ENCODE data around the gene ZNF462. TPM values are rescaled to one million over a fixed set of nuclear protein-coding genes. Genes with fewer than 3 reads are reported as not detected.

The ZNF462 gene
- total RNA-seq, 2 experiments from 2014 or later, result 1.1 to 1.3 TPM

DNA sequence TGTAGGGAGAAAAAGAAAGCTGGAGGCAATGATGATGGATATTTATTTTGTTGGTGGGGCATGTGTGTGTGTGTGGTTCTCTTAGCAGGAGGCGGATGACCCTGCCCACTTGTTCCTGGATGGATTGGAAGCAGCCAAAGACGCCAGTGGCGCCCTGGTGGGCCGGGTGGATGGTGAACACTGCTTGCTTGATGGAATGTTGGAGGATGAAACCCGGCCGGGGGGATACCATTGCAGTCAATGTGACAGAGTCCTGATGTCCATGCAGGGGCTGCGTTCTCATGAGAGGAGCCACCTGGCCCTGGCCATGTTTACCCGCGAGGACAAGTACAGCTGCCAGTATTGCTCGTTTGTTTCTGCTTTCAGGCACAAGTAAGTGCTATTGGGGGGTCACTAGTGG, 69.2 kb downstream of the ZNF462 start:
- intact Hi-C loops (cut with DNase I, micrococcal nuclease), result no loop called here
- H3K27me3 ChIP-seq (ENCODE audit: control insufficient read depth in 1 of 2, insufficient read depth in 2 of 2, low read length in 2 of 2), result no peaks in the 10 kb centered on the region
- no peak overlapping the region for H3K4me3 Mint-ChIP-seq
- no peaks in the 10 kb centered on the region for H3K36me3 Mint-ChIP-seq (ENCODE audit: low read depth)
- no peak overlapping the region for H3K4me3 ChIP-seq (ENCODE audit: low read length)
- DNase-seq (no peak), ATAC-seq (ENCODE audit: poor library complexity) (no peak)
- H3K9me3 ChIP-seq (ENCODE audit: control insufficient read depth in 1 of 2, insufficient read depth in 1 of 2, low read length in 2 of 2), result peaks cover 0 to 25% of the 10 kb centered on the region in 2 experiments
- POLR2A ChIA-PET, result interaction anchor here (1.5 kb wide), 1 partner anchor 10 kb away, joined by 5 read pairs; no protein-coding TSS in a partner anchor
- H3K4me1 ChIP-seq (ENCODE audit: insufficient read depth, low read length), result no peaks in the 10 kb centered on the region
- no peaks in the 10 kb centered on the region for H3K27me3 Mint-ChIP-seq
- H3K27ac ChIP-seq (ENCODE audit: low read depth in 1 of 2, low read length in 2 of 2), result no peak overlapping the region
- no peak overlapping the region for H3K27ac Mint-ChIP-seq
- no peaks in the 10 kb centered on the region for H3K4me1 Mint-ChIP-seq (ENCODE audit: low read depth)
- no peak for TF ChIP-seq CTCF (IDR thresholded peaks at IDR 0.05)
- no peaks in the 10 kb centered on the region for H3K36me3 ChIP-seq (ENCODE audit: insufficient read depth, low read length)
- CTCF ChIA-PET, result no interaction called here
- no peaks in the 10 kb centered on the region for H3K9me3 Mint-ChIP-seq

DNA sequence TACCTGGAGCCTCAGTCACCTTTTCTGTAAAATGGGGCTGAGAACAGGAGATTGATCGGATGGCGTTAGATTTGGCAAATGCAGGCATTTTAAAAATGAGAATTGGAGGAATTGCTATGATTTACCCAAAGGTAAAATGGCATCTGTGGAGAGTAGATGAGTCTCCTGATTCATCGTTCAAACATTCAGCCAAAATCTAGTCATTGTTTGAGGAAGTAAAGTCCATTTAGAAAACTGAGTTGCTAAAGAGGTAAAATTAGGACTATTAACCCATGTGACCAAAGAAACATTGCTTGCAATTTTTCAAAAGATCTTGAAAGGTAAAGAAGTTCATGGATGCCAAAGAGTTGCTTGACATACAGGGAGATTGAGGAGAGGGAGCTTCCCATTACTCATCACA, 69.7 kb downstream of the ZNF462 start:
- Mint-ChIP-seq H3K27me3 (no peaks in the 10 kb centered on the region), H3K36me3 (ENCODE audit: low read depth) (no peaks in the 10 kb centered on the region), H3K9me3 (no peaks in the 10 kb centered on the region), H3K4me1 (ENCODE audit: low read depth) (no peaks in the 10 kb centered on the region), H3K4me3 (no peak overlapping the region), H3K27ac (no peak overlapping the region)
- no peak for ATAC-seq (ENCODE audit: poor library complexity)
- DNase-seq, result no peak
- H3K4me3 ChIP-seq (ENCODE audit: low read length), result no peak overlapping the region
- no peaks in the 10 kb centered on the region for H3K4me1 ChIP-seq (ENCODE audit: insufficient read depth, low read length)
- peaks cover 0 to 20% of the 10 kb centered on the region in 2 experiments for H3K9me3 ChIP-seq (ENCODE audit: control insufficient read depth in 1 of 2, insufficient read depth in 1 of 2, low read length in 2 of 2)
- H3K36me3 ChIP-seq (ENCODE audit: insufficient read depth, low read length), result no peaks in the 10 kb centered on the region
- H3K27ac ChIP-seq (ENCODE audit: low read depth in 1 of 2, low read length in 2 of 2), result no peak overlapping the region
- no peaks in the 10 kb centered on the region for H3K27me3 ChIP-seq (ENCODE audit: control insufficient read depth in 1 of 2, insufficient read depth in 2 of 2, low read length in 2 of 2)
- POLR2A ChIA-PET, result interaction anchor here (1.5 kb wide), 1 partner anchor 10 kb away, joined by 5 read pairs; no protein-coding TSS in a partner anchor
- intact Hi-C loops (cut with DNase I, micrococcal nuclease), result no loop called here
- no peak for TF ChIP-seq CTCF (IDR thresholded peaks at IDR 0.05)
- CTCF ChIA-PET, result no interaction called here

DNA sequence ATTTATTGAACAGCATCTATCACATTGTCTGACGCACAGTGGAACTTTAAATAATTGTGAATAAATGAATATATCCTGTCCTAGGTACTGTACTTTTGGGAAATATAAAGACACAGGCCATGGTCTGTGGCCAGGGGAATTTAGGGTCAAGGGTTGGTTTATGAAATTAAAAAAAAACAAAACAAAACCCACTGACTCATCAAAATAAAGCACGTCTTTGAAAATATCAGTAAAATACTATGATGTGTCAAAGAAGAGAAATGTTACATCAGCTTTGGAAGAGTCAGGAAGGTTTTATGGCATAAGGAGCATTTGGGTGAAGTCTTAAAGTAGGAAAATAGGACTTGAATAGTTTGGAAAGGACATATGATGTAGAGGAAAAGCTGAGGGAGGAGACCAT, 70.5 kb downstream of the ZNF462 start:
- Histone ChIP-seq H3K27me3 (ENCODE audit: control insufficient read depth in 1 of 2, insufficient read depth in 2 of 2, low read length in 2 of 2) (no peaks in the 10 kb centered on the region), H3K9me3 (ENCODE audit: control insufficient read depth in 1 of 2, insufficient read depth in 1 of 2, low read length in 2 of 2) (peaks cover 0 to 13% of the 10 kb centered on the region in 2 experiments), H3K27ac (ENCODE audit: low read depth in 1 of 2, low read length in 2 of 2) (no peak overlapping the region), H3K36me3 (ENCODE audit: insufficient read depth, low read length) (no peaks in the 10 kb centered on the region), H3K4me3 (ENCODE audit: low read length) (no peak overlapping the region), H3K4me1 (ENCODE audit: insufficient read depth, low read length) (no peaks in the 10 kb centered on the region)
- Mint-ChIP-seq H3K4me3 (no peak overlapping the region), H3K36me3 (ENCODE audit: low read depth) (no peaks in the 10 kb centered on the region), H3K9me3 (no peaks in the 10 kb centered on the region), H3K27me3 (no peaks in the 10 kb centered on the region), H3K4me1 (ENCODE audit: low read depth) (no peaks in the 10 kb centered on the region), H3K27ac (no peak overlapping the region)
- no peak for TF ChIP-seq CTCF (IDR thresholded peaks at IDR 0.05)
- CTCF ChIA-PET, result no interaction called here
- POLR2A ChIA-PET, result no interaction called here
- intact Hi-C loops (cut with DNase I, micrococcal nuclease), result no loop called here
- DNase-seq (no peak), ATAC-seq (ENCODE audit: poor library complexity) (no peak)
